ENCODE measurements around the gene ZNF813.
"Not testable (repeated sequence)": the region's sequence is repeated elsewhere in the genome, so short reads cannot be mapped to it uniquely, and the experiment has no call there.

ZNF813 gene

GRCh38 chr19:53483751-53484150 lies 16.2 kb downstream of the ZNF813 start:
- not testable (repeated sequence) for DNase-seq (ENCODE audit: low read depth in 2 of 2)

GRCh38 chr19:53485046-53486004 lies 17.8 kb downstream of the ZNF813 start:
- DNase-seq (ENCODE audit: low read depth in 2 of 2) = no peak

GRCh38 chr19:53492153-53492552 lies 24.6 kb downstream of the ZNF813 start:
- no peak for DNase-seq (ENCODE audit: low read depth in 2 of 2)

- not testable (repeated sequence) for DNase-seq (ENCODE audit: low read depth in 2 of 2)
These were observed 29.9 kb downstream of the ZNF813 start for GRCh38 chr19:53497311-53498023.

GRCh38 chr19:53498024-53498395 lies 30.5 kb downstream of the ZNF813 start:
- DNase-seq (ENCODE audit: low read depth in 2 of 2) = not testable (repeated sequence)

GRCh38 chr19:53503151-53503550 lies 35.6 kb downstream of the ZNF813 start:
- DNase-seq (ENCODE audit: low read depth in 2 of 2) = not testable (repeated sequence)

DNA sequence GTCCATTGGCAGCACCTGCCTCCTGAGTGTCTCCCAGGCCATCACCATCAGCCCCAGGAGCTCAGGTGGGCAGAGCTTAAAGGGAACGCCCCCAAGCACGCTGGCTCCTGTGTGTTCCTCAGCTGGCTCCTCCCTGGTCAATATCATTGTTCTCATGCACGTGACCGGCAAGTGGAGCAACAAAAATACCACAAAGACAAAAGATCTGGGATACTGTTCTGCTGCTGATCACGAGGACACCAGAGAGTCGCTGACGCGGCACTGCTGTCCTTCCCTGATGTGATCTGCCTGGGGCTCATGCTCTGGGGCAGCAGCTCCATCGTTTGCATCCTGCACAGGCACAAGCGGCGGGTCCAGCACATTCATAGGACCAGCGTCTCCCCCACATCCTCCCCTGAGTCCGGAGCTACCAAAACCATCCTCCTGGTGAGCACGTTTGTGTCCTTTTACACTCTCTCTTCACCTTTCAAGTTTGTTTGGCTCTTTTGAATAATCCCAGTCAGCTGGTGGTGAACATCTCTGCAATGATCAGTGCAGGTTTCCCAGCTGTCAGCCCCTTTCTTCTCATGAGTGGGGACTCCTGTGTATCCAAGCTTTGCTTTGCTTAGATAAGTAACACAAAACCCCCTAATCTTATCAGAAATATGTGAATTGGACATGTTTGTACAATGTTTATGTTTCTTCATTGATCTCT lies 36.3 kb downstream of the ZNF813 start:
- DNase-seq (ENCODE audit: low read depth in 2 of 2) = not testable (repeated sequence)

- not testable (repeated sequence) for DNase-seq (ENCODE audit: low read depth in 2 of 2)
These were observed 36.8 kb downstream of the ZNF813 start for GRCh38 chr19:53504365-53504703.

- DNase-seq (ENCODE audit: low read depth in 2 of 2) = no peak
These were observed 37.4 kb downstream of the ZNF813 start for GRCh38 chr19:53504885-53505284.

DNA sequence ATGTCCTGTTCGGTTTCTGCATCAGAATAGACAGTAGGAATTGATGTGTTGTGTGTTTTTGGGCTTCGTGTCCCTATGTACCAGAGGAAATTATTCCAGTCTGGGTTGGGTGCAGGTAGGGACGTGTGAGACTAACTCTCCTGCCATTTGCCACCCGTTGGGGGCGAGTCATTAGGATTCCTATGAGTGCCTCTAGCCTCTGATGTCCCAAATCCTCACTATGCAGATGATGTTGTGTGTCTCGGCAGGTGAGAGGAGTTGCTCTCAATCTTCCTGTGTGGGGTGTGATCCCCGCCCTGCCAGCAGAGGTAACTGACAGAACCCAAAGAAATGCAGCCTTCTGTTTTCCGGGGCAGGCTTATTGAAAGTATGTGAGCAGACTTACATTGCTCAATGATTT lies 39.2 kb downstream of the ZNF813 start:
- DNase-seq (ENCODE audit: low read depth in 2 of 2) = no peak

GRCh38 chr19:53507523-53508442 lies 40.2 kb downstream of the ZNF813 start:
- no peak for DNase-seq (ENCODE audit: low read depth in 2 of 2)

DNA sequence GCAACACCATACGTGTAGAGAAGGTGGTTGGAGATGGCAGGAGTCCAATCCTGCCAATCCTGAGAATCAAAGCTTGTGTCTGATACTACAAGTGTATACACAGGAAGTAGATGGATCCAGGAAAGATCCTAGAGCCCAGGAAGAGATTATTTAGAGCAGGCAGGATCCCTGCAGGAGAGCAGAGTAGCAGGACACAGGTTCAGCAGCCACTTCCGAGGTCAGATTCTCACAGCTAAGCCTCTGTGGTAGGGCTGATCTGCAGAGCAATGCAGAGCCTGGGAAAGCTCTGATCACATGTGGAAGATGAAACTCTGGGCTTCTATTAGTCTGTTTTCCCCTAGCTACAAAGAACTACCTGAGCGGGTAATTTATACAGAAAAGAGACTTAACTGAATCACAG lies 41.9 kb downstream of the ZNF813 start:
- no peak for DNase-seq (ENCODE audit: low read depth in 2 of 2)

DNA sequence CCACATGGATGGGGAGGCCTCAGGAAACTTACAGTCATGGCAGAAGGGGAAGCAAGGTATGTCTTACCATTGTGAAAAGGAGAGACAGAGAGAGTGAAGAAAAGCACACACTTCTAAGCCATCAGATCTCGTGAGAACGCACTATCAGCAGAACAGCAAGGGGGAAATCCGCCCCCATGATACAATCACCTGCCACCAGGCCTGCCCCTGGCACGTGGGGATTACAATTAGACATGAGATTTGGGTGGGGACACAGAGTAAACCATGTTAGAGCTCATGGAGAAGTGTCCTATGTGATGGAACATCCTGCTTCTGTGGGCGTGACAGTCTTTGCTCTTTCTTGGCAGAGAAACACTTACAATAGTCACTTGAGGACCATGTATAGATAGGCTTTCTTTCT lies 42.3 kb downstream of the ZNF813 start:
- no peak for DNase-seq (ENCODE audit: low read depth in 2 of 2)

DNA sequence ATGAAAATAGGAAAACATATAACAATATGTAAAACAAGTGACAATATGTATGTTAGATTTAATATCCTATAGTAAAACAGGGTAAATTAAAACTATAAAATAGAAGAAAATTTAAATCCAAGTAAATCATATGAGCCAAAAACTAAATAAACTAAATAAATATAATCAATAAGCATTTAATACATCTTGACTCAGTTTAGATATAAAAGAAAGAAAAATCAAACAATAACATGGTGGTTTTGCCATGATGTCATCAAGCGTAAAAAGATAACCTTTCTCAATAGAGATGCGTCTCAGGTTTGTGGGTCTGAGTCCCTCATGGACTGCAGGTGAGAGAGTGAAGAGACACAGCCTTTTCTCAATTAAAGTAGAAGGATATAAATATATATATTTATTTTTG lies 43.8 kb downstream of the ZNF813 start:
- DNase-seq (ENCODE audit: low read depth in 2 of 2) = no peak

DNA sequence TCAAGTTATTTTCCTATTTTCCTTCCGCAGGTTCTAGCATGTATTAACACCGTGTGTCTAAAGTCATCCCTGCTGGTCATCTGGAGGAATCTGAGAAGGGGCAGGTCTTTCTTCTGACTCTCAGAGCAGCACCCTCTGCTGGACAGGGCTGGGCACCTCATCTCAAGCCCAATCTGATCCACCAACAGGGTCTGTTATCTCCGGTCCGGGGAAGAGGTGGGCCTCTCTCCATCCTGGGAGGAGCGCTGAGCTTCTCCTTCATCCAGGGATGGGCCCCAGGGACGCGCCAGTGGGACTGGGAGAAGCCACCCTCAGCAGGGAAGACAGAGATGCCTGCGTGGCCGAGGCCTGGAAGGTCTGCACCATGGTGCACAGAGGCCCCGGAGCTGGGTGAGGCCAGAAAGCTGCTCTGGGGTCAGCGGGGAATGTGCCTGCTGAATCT lies 44.4 kb downstream of the ZNF813 start:
- peak in 1 of 2 donors; percentile 11 for DNase-seq (ENCODE audit: low read depth in 2 of 2)

DNA sequence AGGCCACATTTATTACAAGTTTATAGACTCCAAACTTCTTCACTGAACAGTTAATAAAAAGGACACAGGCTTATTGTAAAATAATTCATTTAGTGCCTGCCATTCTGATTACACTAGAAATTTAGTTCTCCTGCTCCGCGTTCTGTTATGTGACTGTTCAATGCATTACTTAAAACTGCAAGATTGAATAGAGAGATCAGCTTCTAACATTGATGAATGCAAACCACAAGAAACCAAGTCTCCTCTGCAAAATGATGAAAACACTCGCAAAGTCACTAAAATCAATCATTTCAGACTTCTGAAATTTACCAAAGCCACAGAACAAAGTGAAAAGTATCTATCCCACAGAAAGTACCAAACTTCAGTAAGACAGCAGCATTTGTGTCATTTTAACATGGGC lies 47.5 kb downstream of the ZNF813 start:
- DNase-seq (ENCODE audit: low read depth in 2 of 2) = not testable (repeated sequence)

- no peak for DNase-seq (ENCODE audit: low read depth in 2 of 2)
These were observed 49.7 kb downstream of the ZNF813 start for GRCh38 chr19:53517114-53517741.

DNA sequence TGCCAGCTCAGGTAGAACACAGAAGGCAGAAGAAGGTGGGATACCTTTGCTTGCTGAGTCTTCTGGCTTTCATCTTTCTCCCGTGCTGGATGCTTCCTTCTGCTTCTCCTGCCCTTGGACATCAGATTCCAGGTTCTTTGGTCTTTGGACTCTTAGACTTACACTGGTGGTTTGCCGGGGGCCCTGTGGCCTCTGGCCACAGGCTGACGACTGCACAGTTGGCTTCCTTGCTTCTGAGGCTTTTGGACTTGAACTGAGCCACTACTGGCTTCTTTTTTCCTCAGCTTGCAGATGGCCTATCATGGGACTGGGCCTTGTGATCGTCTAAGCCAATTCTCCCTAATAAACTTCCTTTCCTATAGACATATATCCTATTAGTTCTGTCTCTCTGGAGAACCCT lies 50.6 kb downstream of the ZNF813 start:
- DNase-seq (ENCODE audit: low read depth in 2 of 2) = no peak

GRCh38 chr19:53518716-53519115 lies 51.2 kb downstream of the ZNF813 start:
- no peak for DNase-seq (ENCODE audit: low read depth in 2 of 2)

DNA sequence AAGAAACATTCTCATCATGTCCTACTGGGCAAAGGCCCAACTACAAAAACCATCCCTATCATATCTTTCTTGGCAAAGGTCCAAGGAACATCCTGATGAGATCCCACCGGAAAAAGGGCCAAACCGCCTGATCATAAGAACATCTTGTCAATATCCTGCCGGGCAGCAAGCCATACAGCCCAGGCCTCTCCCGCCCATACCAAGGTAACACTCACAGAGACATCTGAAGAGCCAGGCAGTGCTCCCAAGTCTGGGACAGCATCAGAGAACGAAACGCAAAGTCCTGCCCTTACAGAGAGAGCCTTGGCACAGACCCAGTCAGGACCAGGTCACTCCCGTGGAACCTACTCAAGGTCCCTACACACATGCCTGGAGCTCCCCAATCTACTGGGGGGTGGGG lies 51.9 kb downstream of the ZNF813 start:
- no peak for DNase-seq (ENCODE audit: low read depth in 2 of 2)

GRCh38 chr19:53520163-53520546 lies 52.6 kb downstream of the ZNF813 start:
- DNase-seq (ENCODE audit: low read depth in 2 of 2) = no peak

Data from stimulated activated CD4-positive, alpha-beta T cell treated with anti-CD3 and anti-CD28 coated beads, Interleukin-1b, Interleukin-23, amount 100 ng/mL, for 1 hour (primary cell).